Endometrial microvascular endothelial cells (primary cell): ENCODE data around the gene SMTNL1. TPM values are rescaled to one million over a fixed set of nuclear protein-coding genes. Genes with fewer than 3 reads are reported as not detected.

Source experiments
- in situ Hi-C: cut with HindIII; loops from 2 replicates; pipeline ENCODE4 v1.10.0; 2017; ENCODE audit warnings: low sequenced_read_pairs, low pct_unique_long_range_greater_than_20kb; ENCODE audit errors: inconsistent ontology term
- total RNA-seq: library from RNA; depleted of rRNA; stranded (reverse); fragments of >200 nt; gene quantifications from one replicate; pipeline ENCODE4 v1.2.3, GENCODE V29; 2015; ENCODE audit errors: inconsistent ontology term

Gene SMTNL1, protein sequence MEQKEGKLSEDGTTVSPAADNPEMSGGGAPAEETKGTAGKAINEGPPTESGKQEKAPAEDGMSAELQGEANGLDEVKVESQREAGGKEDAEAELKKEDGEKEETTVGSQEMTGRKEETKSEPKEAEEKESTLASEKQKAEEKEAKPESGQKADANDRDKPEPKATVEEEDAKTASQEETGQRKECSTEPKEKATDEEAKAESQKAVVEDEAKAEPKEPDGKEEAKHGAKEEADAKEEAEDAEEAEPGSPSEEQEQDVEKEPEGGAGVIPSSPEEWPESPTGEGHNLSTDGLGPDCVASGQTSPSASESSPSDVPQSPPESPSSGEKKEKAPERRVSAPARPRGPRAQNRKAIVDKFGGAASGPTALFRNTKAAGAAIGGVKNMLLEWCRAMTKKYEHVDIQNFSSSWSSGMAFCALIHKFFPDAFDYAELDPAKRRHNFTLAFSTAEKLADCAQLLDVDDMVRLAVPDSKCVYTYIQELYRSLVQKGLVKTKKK
- total RNA-seq = not detected

DNA sequence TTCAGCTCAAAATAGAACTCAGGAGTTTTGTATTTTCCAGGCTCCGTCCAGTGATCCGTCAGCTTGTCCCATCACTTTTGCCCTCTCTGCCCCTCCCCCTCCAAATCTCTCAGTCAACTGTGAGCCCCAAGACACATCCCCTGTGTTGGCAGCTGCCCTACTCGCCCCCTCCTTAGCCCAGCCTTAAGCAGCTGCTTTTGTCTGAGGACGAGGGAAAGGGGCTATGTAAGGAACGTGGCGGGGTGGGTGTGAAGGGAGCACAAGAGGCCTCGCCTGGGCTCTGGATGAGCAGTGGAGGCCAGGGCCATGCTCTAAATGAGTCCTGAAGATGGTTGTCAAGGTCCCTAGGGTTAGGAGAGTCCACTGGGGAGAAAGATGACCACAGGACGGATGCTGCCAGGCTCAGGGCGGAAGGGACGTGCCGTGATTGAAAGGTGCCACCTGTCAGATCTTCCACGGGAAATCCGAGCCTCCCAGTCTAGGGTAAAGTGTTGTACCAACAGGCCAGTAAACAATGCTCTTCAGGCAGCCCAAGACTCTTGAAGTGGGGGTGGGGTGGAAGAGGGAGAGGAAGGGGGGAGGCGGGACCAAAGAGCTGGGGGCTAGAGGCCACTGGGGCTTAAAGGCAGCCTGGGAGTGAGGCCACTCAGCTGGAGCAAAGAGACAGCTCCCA, at the start of gene SMTNL1:
TSS of gene SMTNL1 (plus strand) at position 649 of the 673 bp plus-strand sequence. CDS start 5,048 bp downstream, outside the sequence.
- in situ Hi-C loops = no loop called here

DNA sequence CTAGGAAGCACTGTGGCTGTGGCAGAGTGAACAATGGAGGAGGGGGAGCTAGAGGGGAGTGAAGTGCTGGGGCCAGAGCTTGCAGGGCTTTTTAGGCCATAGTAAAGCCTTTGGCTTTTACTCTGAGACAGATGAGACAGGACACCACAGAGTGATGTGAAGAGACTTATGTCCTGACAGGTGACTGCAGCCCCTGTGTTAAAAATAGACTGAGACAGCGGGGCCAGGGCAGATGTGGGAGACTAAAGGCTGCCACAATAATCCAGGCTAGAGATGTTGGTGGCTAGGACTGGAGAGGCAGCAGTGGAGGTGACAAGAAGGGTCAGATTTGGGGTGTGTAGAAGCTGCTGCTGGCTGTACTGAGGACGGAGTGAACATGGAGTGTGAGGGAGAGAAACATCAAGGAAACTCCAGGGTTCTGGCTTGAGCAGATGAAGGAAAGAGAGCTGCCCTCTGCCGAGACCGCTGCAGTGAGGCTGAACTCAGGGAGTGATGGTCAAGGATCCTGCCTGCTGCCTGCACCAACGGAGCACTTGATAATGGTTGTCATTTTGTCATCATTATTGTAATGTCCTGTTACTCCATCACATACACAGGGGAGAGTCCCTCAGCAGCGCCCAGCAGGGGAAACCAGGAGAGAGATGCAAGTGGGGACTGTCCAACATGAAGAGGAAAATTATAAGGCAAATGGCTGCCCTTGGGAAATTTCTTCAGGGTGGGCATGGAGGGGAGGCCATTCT, 49.3 kb upstream of the SMTNL1 start:
- in situ Hi-C loops = no loop called here

DNA sequence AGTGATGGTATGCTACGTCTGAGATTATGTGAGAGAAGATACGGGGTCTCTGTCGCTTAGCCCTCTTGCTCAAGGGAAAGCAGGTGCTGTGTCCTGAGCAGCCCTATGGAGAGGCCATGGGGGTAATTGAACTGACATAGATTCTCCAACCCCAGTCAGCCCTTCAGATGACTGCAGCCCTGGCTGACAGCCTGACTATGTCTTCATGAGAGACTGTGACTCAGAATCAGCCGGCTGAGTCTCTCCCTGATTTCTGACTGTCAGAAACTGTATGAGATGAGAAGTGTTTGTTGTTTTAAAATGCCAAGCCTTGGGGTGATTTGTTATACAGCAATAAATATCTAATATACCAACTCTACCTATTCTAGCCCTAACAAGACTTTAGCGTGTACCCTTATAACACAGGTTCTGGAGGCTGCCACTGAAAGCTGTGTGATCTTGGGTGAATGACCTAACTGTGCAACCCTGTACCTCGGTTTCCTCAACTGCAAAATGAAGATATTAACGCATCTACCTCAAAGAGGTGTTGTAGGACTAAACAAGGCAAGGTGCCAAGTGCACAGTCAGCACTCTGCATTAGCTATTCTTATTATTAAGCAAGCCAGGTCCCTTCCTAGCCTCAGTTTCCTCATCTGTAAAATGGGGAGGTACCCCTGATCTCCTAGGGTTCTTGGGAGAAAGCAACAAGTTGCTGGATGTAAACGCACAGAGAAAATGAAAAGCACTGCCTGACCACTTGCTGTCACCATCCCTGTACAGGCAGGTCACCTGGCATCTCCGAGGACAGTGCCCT, 46.7 kb upstream of the SMTNL1 start:
- in situ Hi-C loops = no loop called here

DNA sequence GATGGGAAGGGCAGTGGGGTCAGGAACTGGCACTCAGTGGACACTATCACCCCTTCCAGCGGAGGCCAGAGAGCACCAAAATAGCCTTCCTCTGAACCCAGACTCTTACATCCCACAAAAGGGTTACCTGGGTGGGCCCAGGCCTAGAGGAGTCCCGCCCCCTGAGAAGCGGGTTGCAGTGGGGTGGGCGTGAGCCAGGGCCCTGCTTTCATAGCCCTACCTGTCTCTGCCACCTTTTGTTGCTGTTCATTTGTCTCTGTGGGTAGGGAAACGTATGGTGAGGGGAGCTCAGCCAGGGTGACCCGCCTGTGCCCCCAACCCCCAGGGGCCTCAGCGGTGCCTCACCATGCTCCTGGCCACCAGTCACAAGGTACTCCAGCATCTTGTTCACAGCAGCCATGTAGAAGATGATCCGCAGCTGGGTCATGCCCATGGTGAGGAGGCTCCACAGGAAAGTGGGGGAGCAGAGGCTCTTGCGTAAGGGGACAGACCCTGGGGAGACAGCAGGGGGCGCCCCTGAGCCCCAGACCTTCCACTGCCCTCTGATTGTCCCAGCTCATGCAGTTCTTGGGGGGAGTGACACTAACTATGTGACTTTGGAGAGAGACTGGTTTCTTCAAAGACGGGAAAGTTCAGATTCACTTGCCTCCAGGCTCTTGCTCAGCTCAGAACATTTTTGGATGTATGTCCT, 45.9 kb upstream of the SMTNL1 start:
- in situ Hi-C loops = no loop called here

DNA sequence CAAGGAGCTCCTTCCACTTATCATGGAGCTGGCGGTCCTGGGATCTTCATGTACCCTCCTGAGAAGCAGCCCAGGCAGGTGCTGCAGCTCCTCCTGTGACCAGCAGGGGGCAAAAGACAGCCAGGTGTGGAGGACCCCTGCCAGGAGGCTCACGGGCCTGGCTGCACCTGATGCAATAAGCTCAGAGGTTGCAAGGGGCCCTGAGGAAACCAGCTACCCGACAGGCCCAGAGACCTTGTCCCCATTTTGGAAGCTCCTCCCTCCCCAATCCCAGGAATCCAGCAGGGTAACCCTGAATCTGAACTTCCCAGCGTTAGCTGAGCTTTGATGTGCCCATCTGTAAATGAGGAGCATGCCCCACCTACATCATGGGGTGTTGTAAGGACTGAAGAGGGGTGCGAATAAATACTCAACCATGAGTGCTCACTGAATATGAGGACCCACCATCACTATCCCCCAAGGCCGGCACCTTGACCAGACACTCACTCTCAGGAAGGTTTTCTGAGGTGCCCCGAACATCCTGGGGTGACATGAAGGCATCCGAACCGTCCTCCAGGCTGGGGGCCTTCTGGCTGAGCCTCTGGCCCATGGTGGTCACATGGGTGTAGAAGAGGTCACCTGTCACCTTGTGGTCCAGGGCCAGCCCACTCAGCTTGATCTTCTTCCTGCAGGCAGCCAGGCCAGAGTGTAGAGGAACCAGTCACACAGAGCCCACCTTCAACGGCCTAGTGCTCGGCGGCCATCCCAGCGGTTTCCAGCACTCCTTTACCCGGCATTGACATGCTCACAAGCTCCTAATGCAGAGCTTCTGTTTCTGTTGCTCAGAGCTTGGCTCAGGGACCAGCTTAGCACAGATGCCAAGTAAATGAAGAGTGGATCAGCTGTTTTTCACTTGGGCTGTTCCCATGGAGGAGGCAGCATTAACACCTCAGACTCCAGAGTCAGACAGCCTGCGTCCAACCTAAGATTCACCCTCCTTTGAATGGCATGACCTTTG, 43.6 kb upstream of the SMTNL1 start:
- in situ Hi-C loops = no loop called here

DNA sequence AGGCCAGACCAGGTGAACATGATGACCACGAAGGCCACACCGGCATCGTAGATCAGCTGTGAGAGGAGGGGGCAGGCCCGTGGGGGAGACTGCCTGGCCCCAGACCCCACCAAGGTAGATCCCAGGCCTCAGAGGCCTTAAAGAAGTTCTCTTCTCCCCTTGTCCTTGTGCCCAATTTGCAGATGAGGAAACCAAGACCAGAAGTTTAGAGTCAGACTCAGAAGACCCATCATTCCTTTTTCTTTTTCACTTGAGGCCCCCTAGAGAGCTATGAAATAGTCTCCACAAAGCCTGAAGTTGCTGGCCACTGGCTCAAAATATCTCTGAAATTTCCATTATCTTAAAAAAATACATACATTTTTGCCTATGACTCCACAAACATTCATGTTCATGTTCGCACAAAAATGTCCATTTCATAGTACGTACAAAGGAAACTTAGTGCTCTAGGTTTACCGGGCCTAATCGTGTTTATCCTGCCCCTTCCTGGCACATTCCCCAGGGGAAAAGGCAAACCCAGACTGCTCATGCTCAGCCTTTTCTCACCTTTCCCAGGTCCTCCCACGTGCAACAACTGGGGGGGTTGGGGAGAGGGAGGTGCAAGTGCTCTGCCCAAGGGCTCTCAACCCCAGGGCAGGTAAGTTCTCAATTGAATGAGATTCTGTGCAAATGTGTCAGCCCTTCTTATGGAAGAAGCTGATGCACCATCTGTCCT, 41.1 kb upstream of the SMTNL1 start:
- in situ Hi-C loops = no loop called here

DNA sequence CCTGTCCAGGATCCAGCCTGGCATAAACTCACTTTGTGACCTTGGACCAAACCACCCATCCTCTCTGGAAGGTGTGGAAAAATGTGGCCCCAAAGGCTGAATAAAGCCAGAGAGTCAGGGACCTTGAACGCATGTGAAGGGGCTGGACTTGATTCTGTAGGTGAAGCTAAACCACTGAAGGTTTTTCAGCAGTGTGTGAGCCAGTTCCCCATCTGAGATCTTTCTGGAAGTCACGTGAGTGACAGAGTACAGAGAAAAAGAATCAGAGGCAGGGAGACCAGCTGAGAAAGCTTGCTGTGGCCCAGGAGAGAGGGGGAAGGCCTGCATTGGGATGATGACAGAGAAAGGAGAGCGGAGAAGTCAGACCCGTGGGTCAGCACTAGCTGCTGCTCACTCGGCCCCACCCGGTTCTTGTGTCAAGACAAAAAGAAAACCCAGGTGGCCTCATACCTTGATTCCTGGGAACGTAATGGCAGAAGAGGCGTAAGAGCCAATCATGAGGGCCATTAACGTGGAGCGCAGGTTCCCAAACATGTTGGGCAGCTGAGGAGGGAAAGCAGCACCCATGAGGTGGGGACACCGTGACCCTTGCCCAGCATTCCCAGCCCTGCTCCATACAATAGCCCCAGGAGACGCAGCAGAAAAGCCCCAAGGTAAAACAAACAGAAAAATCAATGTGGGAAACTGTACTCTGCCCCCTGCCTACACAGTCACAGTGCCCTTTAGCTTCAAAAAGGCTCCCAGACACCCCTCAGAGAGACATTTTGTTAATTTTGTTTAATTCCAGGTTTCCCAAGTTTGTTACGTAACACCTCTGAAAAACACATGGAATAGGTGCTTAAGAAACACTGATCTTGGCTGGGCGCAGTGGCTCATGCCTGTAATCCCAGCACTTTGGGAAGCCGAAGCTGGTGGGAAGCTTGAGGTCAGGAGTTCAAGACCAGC, 39.8 kb upstream of the SMTNL1 start:
- in situ Hi-C loops = no loop called here

DNA sequence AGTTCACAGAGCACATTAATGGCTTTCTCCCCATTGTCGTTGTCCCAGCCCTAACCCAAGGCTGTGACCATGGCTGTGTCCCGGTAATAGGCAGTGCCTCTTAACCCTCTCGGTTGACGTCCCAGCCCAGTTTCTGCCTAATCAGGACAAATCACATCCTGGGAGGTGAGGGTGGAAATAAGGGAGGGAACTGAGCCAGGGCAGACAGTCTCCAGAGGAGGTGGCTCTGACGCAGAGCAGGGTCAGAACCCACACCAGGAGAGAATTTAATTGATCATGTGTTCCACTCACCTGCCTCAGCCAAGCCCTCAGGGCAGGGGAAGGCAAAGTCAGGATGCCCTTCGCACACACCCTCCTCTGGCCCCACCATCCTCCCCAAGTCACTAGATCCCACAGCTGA, 38.9 kb upstream of the SMTNL1 start:
- in situ Hi-C loops = no loop called here

DNA sequence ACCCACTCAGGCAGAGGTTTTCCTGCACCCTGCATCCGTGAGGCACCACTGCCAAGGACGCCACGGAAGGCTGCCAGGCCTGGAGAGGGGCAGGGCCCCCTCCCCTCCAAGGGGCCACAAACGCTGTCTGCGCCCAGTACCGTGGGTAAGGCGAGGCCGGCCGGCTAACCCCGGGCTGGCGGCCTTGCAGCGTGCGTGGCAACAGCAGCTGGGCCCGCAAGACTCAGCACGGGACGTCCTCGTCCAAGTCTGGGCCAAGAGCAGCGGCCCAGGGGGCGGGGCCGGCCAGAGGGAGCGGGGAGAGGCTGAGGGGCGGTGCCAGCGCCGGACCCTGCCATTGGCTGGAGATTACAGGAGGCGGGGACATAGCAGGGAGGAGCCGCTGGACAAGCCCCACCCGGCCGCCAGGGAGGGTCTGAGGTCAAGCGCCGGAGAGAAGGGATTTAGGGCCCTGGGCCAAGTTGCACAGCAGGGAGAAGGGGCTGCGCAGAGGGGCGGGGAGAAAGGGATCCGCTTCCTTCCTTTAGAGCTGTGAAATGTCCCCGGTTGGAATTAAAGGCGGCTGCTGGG, 37.9 kb upstream of the SMTNL1 start:
- in situ Hi-C loops = no loop called here

DNA sequence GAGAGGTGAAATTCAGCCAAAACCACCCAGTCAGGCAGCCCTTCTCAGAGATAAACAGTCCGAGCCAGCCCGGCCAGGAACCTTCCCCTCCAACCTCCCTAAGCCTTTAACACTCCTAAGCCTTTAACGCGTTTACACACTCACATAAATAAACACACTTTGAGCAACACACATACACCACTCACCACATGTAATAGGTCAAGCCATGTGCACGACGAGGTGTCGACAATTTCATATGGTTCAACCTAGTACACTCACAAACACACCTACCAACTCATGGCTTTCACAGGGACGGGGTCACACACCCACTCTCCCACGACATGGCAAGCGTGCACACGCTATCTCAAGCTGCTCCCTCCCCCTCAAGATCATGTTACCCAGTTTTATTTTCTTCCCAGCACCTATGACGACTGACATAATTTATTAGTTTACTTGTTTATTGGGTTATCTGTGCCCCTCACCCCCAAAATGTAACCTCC, 37.4 kb upstream of the SMTNL1 start:
- in situ Hi-C loops = no loop called here

DNA sequence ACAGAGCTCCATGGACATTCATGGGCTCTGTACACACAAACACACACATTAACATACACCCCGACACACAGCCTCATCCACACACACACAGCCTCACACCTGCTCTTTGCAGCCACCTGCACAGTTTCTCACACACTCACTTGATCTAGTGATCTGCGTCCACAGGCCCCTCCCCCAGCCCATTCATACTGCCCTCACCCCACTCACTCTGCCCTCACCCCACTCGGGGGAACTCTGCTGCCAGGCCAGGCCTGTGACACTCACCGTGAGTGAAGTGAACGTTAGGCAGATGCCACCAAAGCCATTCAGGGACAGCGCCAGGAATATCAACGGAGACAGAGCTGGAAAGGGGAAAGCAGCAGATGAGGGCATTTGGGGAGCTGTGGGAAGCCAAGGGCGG, 36.9 kb upstream of the SMTNL1 start:
- in situ Hi-C loops = no loop called here

DNA sequence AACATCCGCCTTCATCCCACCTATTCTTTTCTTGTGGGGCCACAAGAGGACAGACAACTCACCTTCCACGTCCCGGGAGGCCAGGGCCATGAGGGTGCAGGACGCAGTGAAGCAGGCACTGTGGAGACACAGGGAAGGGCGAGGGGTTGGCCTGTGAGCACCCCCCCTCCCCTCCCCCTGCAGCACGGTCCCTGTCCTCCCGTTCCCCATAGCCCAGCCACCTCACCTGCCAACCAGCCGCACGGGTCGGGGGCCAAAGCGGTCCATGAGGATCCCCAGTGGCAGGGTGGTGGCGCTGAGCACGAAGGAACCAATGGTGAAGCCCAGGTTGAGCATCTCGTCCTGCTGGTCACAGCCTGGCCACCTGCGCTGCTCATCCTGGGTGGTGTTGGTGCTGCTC, 36.5 kb upstream of the SMTNL1 start:
- in situ Hi-C loops = no loop called here

DNA sequence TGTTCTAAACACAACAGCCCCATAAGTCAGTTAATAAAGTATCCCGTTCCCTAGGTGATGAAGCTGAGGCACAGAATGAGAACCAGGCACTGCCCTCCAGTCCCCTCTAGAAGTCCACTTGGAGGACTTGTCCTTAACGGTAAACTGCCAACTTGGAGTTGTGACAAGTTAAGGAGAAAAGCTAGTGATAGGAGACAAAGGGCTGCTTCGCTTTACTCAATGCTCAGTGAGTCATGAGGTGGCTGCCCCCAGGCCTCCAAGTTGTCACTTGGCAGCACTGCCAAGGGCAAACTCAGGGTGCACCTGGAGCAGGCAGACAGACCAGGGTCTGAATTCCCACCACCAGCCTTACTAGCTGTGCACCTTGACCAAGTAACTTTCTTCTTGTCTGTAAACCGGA, 35.4 kb upstream of the SMTNL1 start:
- in situ Hi-C loops = no loop called here

DNA sequence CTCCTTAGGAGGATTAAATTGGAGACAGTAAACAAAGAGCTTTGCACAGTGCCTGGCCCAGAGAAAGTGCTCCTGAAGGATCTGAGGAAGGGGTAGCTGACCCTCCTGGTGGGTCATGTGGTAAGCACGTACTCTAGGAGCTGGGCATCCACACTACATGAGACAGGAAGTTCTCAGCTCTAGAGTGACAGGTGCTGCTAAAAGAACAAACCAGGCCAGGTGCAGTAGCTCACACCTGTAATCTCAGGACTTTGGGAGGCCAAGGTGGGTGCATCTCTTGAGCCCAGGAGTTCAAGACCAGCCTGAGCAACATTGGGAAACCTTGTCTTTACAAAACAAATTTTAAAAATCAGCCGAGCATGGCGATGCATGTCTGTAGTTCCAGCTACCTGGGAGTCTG, 35.0 kb upstream of the SMTNL1 start:
- in situ Hi-C loops = no loop called here

DNA sequence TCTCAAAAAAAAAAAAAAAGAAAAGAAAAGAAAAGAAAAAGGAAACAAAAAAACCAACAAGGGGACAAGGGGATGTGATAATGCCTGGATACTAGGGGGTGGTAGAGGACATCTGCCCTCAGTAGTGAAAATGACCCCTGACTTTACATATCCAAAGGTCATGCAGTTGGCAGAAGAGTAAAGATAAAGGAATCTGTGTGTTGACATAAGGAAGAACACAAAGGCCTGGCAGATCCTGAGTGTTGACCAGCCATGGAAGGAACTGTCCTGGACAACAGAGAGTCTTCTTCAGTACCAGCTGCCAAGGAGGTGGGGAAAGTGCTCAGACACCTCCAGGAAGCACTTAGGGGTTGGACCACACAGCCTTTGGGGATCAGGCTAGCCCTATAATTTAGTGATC, 34.5 kb upstream of the SMTNL1 start:
- in situ Hi-C loops = no loop called here
